Esophagus muscularis mucosa (tissue), 4 donors: ENCODE measurements around the gene RAB22A. TPM values are rescaled to one million over a fixed set of nuclear protein-coding genes. Genes with fewer than 3 reads are reported as not detected.
"Not testable (repeated sequence)": the region's sequence is repeated elsewhere in the genome, so short reads cannot be mapped to it uniquely, and the experiment has no call there.

Experiments
- DNase-seq: peaks from one replicate; pipeline ENCODE4 v3.0.0-alpha.2; 2017; ENCODE audit errors: extremely low spot score
- H3K27ac ChIP-seq, 4 donors: fragments of 200-600 bp; sonication (generic); replicated peaks in 1 of 4; 1 replicate in 3 of 4; 2 replicates in 1 of 4; pipeline ENCODE4 v1.5.1; 2016 to 2019; ENCODE audit warnings: mild to moderate bottlenecking in 1 of 4
- H3K27me3 ChIP-seq, 4 donors: fragments of 200-600 bp; sonication (generic); one replicate each; pipeline versions ENCODE4 v1.5.1 to v1.6.0; 2016 to 2019
- H3K36me3 ChIP-seq, 4 donors: fragments of 200-600 bp; sonication (generic); one replicate each; pipeline ENCODE4 v1.5.1; 2016 to 2019
- H3K4me1 ChIP-seq, 4 donors: fragments of 200-600 bp; sonication (generic); one replicate each; pipeline ENCODE4 v1.5.1; 2016 to 2019
- H3K4me3 ChIP-seq, 4 donors: fragments of 200-600 bp; sonication (generic); 1 replicate in 2 of 4; 2 replicates in 2 of 4; pipeline ENCODE4 v1.5.1; 2016 to 2019; ENCODE audit warnings: mild to moderate bottlenecking in 4 of 4, moderate library complexity in 1 of 4
- H3K9me3 ChIP-seq, 4 donors: fragments of 200-600 bp; sonication (generic); 1 replicate in 3 of 4; 2 replicates in 1 of 4; pipeline ENCODE4 v1.5.1; 2016 to 2019
- EP300 ChIP-seq: sonication (generic); formaldehyde crosslinking; IDR thresholded peaks from one replicate; pipeline ENCODE4 v1.6.1; 2017; ENCODE audit warnings: antibody characterized with exemption
- POLR2A ChIP-seq: fragments of 450-650 bp; IDR thresholded peaks from one replicate; pipeline ENCODE4 v1.6.1; 2017; ENCODE audit warnings: antibody characterized with exemption, moderate library complexity, mild to moderate bottlenecking, low read depth
- POLR2AphosphoS5 ChIP-seq, 2 donors: sonication (generic); formaldehyde crosslinking; IDR thresholded peaks; one replicate each; pipeline ENCODE4 v1.6.1; 2017; ENCODE audit warnings: antibody characterized with exemption in 2 of 2
- WGBS: methylation state at CpG from one replicate; pipeline ENCODE4 v1.1.5; 2018; 5-methylcytosine and 5-hydroxymethylcytosine counted together
- intact Hi-C: fragments of 100-400 bp; cut with DNase I; formaldehyde crosslinking; loops from one replicate; pipeline ENCODE4 v1.15.1; 2023
- total RNA-seq, 4 donors: library from RNA; depleted of rRNA; stranded (reverse); fragments of >200 nt; gene quantifications; one replicate each; pipeline versions ENCODE4 v1.1.0 to v1.2.1, GENCODE V29; 2016
- TF ChIP-seq, protein P1 (sequence below), 3 experiments: fragments of 200-600 bp in 2 of 3; fragments of 450-650 bp in 1 of 3; sonication (generic) in 2 of 3; IDR thresholded peaks; one replicate each; pipeline ENCODE4 v1.5.1; 2017 to 2019; ENCODE audit warnings: antibody characterized with exemption in 3 of 3, mild to moderate bottlenecking in 2 of 3, moderate library complexity in 1 of 3

The RAB22A gene
- total RNA-seq, 4 donors from 2014 or later = 17.9 to 24.0 (median 20.4) TPM

DNA sequence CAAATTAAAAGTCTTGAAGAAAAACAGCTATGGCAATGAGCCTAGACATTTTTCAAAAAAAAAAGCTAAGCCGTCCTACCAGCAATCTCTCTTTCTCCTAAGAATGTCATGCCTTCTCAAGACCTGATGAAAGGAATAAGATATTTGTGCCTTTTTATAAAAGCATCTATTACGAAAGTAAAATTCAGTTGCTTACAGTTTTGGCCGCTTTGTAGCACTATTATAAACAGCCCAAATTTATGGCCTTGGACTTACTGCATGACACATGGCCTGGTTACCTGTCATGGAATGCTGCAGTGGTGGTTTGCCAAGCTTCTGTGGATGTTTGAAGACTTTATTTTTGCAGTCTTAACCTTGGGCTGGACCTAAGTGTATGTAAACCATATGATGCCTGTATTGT, 57.4 kb downstream of the RAB22A start:
- Histone ChIP-seq H3K36me3 (peaks cover 0 to 21% (median 9%) of the 10 kb centered on the region in 4 donors), H3K9me3 (no peaks in the 10 kb centered on the region), H3K27me3 (no peaks in the 10 kb centered on the region), H3K27ac (no peak overlapping the region), H3K4me3 (no peak overlapping the region), H3K4me1 (peaks cover 0 to 17% (median 14%) of the 10 kb centered on the region in 4 donors)
- no peak for DNase-seq
- 51% methylated on average over 3 of the region's 3 CpGs for WGBS
- no peak for TF ChIP-seq POLR2AphosphoS5 (IDR thresholded peaks at IDR 0.05)
- no peak for TF ChIP-seq EP300
- TF ChIP-seq, protein P1, sequence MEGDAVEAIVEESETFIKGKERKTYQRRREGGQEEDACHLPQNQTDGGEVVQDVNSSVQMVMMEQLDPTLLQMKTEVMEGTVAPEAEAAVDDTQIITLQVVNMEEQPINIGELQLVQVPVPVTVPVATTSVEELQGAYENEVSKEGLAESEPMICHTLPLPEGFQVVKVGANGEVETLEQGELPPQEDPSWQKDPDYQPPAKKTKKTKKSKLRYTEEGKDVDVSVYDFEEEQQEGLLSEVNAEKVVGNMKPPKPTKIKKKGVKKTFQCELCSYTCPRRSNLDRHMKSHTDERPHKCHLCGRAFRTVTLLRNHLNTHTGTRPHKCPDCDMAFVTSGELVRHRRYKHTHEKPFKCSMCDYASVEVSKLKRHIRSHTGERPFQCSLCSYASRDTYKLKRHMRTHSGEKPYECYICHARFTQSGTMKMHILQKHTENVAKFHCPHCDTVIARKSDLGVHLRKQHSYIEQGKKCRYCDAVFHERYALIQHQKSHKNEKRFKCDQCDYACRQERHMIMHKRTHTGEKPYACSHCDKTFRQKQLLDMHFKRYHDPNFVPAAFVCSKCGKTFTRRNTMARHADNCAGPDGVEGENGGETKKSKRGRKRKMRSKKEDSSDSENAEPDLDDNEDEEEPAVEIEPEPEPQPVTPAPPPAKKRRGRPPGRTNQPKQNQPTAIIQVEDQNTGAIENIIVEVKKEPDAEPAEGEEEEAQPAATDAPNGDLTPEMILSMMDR (IDR thresholded peaks at IDR 0.05) = no peak
- TF ChIP-seq POLR2A = no peak
- intact Hi-C loops = no loop called here

DNA sequence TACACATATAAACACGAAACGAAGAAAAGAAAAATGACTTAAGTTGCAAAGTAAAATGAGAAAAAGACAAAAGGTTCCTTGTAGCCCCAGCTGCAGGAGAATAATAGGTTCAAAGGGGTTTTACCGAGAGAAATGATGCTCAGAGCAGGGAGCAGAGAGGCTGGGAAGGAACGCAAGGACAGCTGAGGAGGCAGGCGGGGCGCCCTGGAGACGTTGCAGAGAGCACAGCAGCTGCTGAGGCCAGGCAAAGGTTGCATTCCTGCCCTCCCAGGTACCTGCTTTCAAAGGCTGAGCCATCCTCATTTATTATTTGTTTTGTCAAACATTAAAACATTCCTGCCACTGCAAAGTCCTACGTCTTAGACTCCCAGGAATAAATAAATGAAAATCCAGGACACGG, 63.3 kb downstream of the RAB22A start:
- Histone ChIP-seq H3K9me3 (no peaks in the 10 kb centered on the region), H3K4me3 (no peak overlapping the region), H3K27ac (no peak overlapping the region), H3K4me1 (no peaks in the 10 kb centered on the region), H3K27me3 (peaks cover 0 to 21% (median 0%) of the 10 kb centered on the region in 4 donors), H3K36me3 (no peaks in the 10 kb centered on the region)
- intact Hi-C loops = no loop called here
- no peak for DNase-seq
- TF ChIP-seq POLR2AphosphoS5 (IDR thresholded peaks at IDR 0.05) (no peak), POLR2A (no peak), EP300 (no peak)
- TF ChIP-seq, protein P1 (IDR thresholded peaks at IDR 0.05) = no peak
- 60% methylated on average over 9 of the region's 9 CpGs for WGBS

DNA sequence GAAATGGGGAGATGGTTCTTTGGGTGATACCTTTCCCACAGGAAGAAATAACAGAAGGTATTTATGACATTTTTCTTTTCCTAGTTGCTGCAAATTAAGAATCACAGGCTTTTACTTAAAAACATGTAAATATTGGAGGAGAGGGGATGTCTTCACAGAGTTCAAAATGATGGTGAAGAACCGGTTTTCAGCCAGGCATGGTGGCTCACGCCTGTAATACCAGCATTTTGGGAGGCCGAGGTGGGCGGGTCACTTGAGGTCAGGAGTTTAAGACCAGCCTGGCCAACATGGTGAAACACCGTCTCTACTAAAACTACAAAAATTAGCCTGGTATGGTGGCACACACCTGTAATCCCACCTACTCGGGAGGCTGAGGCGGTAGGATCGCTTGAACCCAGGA, 63.8 kb downstream of the RAB22A start:
- H3K27ac ChIP-seq, intact Hi-C loops, H3K4me3 ChIP-seq, DNase-seq, H3K9me3 ChIP-seq, H3K36me3 ChIP-seq, H3K4me1 ChIP-seq: not testable (repeated sequence)
- WGBS = 90% methylated on average over 8 of the region's 8 CpGs
- peaks cover 0 to 21% (median 0%) of the 10 kb centered on the region in 4 donors for H3K27me3 ChIP-seq

DNA sequence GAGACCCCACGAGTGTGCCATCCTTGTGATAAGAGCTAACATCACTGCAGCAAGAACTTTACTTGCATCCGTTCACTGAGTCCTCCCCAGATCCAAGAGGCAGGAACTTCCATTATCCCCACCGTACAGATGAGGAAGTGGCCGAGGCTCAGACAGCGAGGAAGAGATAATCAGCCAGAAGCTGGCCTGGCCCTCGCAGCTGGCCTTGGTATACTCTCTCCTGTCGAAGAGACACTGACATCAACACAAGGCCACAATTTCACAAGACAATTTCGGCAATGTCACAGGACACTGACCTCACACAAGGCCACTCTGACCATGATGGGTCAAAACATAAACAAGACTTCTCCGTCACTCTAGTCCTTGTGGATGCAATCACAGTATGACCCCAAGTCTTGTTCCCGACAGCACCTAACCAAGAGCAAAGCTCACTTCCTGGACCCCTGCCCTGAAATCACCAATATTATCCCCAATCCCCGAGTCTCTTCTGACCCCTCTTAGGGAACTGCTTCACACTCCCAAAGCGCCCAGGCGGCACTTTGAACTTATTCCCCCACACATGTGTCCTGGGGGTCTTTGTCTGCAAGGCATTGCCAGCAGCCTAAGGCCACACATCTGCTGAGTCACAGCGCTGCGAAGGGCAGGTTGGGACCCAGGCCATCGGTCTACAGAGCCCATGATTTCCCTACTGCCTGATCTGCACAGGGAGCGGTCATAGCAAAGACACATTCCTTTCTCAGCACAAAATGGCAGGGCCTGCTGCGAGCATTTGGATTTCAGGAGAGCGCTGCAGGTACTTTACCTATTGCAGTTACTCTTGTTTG, 64.7 kb downstream of the RAB22A start:
- no peaks in the 10 kb centered on the region for H3K36me3 ChIP-seq
- no peak overlapping the region for H3K4me3 ChIP-seq

More for the DNA sequence above, 64.7 kb downstream of the RAB22A start:
- Histone ChIP-seq H3K9me3 (no peaks in the 10 kb centered on the region), H3K27me3 (peaks cover 0 to 21% (median 0%) of the 10 kb centered on the region in 4 donors), H3K27ac (no peak overlapping the region), H3K4me1 (no peaks in the 10 kb centered on the region)
- DNase-seq = no peak
- intact Hi-C loops = no loop called here
- no peak for TF ChIP-seq EP300
- TF ChIP-seq POLR2A = no peak
- no peak for TF ChIP-seq POLR2AphosphoS5 (IDR thresholded peaks at IDR 0.05)
- TF ChIP-seq, protein P1 (IDR thresholded peaks at IDR 0.05) = no peak
- whole genome bisulfite sequencing = 83% methylated on average over 19 of the region's 19 CpGs
